Choroid plexus epithelial cell (primary cell): Measurements from ENCODE around the gene TMEM243.

Experiments
- DNase-seq: peaks from one replicate; pipeline ENCODE4 v3.0.0-alpha.2; 2010; ENCODE audit warnings: low read depth
- H3K4me3 ChIP-seq: 2 replicates; pipeline ENCODE4 v1.5.1; 2011; ENCODE audit warnings: low read depth, mild to moderate bottlenecking, control low read depth, low read length, moderate library complexity
- CTCF ChIP-seq: conservative IDR thresholded peaks from 2 replicates; pipeline ENCODE4 v1.5.1; 2011; ENCODE audit warnings: low read depth, mild to moderate bottlenecking, control low read depth, inconsistent platforms, low read length, moderate library complexity

The TMEM243 gene

GRCh38 chr7:87218796-87219544 is 562 bp downstream of the TMEM243 start:
- H3K4me3 ChIP-seq: peak overlapping the region; percentile 94
- TF ChIP-seq CTCF: peak; percentile 22
- DNase-seq: peak; percentile 46

- peak overlapping the region; percentile 94 for H3K4me3 ChIP-seq
- no peak for TF ChIP-seq CTCF
Observed at GRCh38 chr7:87217983-87218653, 1.4 kb downstream of the TMEM243 start.

GRCh38 chr7:87216701-87217508 is 2.6 kb downstream of the TMEM243 start:
- DNase-seq: no peak
- no peak for TF ChIP-seq CTCF
- no peak overlapping the region for H3K4me3 ChIP-seq

More at GRCh38 chr7:87217983-87218653, 1.4 kb downstream of the TMEM243 start:
- DNase-seq: no peak

- no peak overlapping the region for H3K4me3 ChIP-seq
- no peak for DNase-seq
- TF ChIP-seq CTCF: no peak
Observed at GRCh38 chr7:87215046-87215445, 4.5 kb downstream of the TMEM243 start.

GRCh38 chr7:87213811-87214210 is 5.7 kb downstream of the TMEM243 start:
- no peak for TF ChIP-seq CTCF
- no peak overlapping the region for H3K4me3 ChIP-seq
- peak; percentile 58 for DNase-seq

- TF ChIP-seq CTCF: no peak
- DNase-seq: no peak
- H3K4me3 ChIP-seq: no peak overlapping the region
Observed at GRCh38 chr7:87213252-87213651, 6.3 kb downstream of the TMEM243 start.
